SK-N-SH (cell line): ENCODE data around the gene MAP3K1. TPM values are rescaled to one million over a fixed set of nuclear protein-coding genes. Genes with fewer than 3 reads are reported as not detected.

Experiments
- CTCF ChIA-PET: fragments of 300-600, 350-600 bp; formaldehyde crosslinking; extraction: SDS; loops from one replicate; lab custom pipeline; 2021; lab: Yijun Ruan, JAX
- POLR2A ChIA-PET: fragments of 350-600 bp; sonication (Branson Sonifier 250); formaldehyde crosslinking; extraction: SDS; loops from one replicate; lab custom pipeline; 2020; ENCODE audit warnings: antibody characterized with exemption, inconsistent platforms; lab: Yijun Ruan, JAX
- DNase-seq: peaks from one replicate; pipeline ENCODE4 v3.0.0; 2012
- H2AFZ ChIP-seq: fragments of 200-600 bp; sonication (generic); 2 replicates; pipeline ENCODE4 v1.8.1; 2016; ENCODE audit warnings: antibody characterized with exemption, mild to moderate bottlenecking, low read depth
- H3F3A ChIP-seq: fragments of 200-600 bp; sonication (generic); replicated peaks from 2 replicates; pipeline ENCODE3; 2016; ENCODE audit warnings: antibody characterized with exemption, mild to moderate bottlenecking; ENCODE audit not compliant: insufficient read depth
- H3K27ac ChIP-seq, 2 experiments: fragments of 200-500 bp in 1 of 2; fragments of 200-600 bp in 1 of 2; sonication (Bioruptor generic) in 1 of 2; sonication (generic), shearing (Covaris generic) in 1 of 2; 2 replicates each; pipeline versions ENCODE4 v1.5.1 to v1.6.1; 2014 to 2016; ENCODE audit warnings: low read depth in 2 of 2, inconsistent platforms in 1 of 2, low read length in 1 of 2, mild to moderate bottlenecking in 1 of 2, mixed read lengths in 1 of 2
- H3K27me3 ChIP-seq: fragments of 200-600 bp; sonication (generic), shearing (Covaris generic); 2 replicates; pipeline ENCODE4 v1.6.1; 2016; ENCODE audit warnings: mixed run types; ENCODE audit not compliant: insufficient read depth
- H3K36me3 ChIP-seq, 2 experiments: fragments of 200-500 bp in 1 of 2; fragments of 200-600 bp in 1 of 2; sonication (Bioruptor generic) in 1 of 2; sonication (generic) in 1 of 2; replicated peaks in 1 of 2; 2 replicates each; pipeline versions ENCODE3 to v1.5.1; 2014 to 2016; ENCODE audit warnings: low read length in 1 of 2, mild to moderate bottlenecking in 1 of 2; ENCODE audit not compliant: insufficient read depth in 2 of 2, control insufficient read depth in 1 of 2
- H3K4me1 ChIP-seq, 2 experiments: fragments of 200-500 bp in 1 of 2; fragments of 200-600 bp in 1 of 2; sonication (Bioruptor generic) in 1 of 2; sonication (generic), shearing (Covaris generic) in 1 of 2; 2 replicates each; pipeline versions ENCODE4 v1.5.1 to v1.6.1; 2014 to 2016; ENCODE audit warnings: low read depth in 1 of 2, low read length in 1 of 2, mixed run types in 1 of 2; ENCODE audit not compliant: insufficient read depth in 2 of 2, control insufficient read depth in 1 of 2
- H3K4me2 ChIP-seq: fragments of 200-600 bp; sonication (generic), shearing (Covaris generic); 2 replicates; pipeline ENCODE4 v1.6.1; 2017; ENCODE audit warnings: mixed run types
- H3K4me3 ChIP-seq, 2 experiments: fragments of 200-500 bp in 1 of 2; fragments of 200-600 bp in 1 of 2; sonication (Bioruptor generic) in 1 of 2; sonication (generic), shearing (Covaris generic) in 1 of 2; 2 replicates each; pipeline versions ENCODE4 v1.5.1 to v1.8.1; 2014 to 2016; ENCODE audit warnings: low read depth in 2 of 2, inconsistent platforms in 1 of 2, low read length in 1 of 2, mild to moderate bottlenecking in 1 of 2, mixed read lengths in 1 of 2, moderate library complexity in 1 of 2
- H3K79me2 ChIP-seq: fragments of 200-600 bp; sonication (generic); 2 replicates; pipeline ENCODE4 v1.8.1; 2017; ENCODE audit warnings: mild to moderate bottlenecking; ENCODE audit not compliant: insufficient read depth
- H3K9ac ChIP-seq: fragments of 200-600 bp; sonication (generic); 2 replicates; pipeline ENCODE4 v1.6.1; 2017; ENCODE audit warnings: mixed run types
- H3K9me2 ChIP-seq: fragments of 200-600 bp; sonication (generic); 2 replicates; pipeline ENCODE4 v1.6.1; 2017; ENCODE audit warnings: mixed run types
- H3K9me3 ChIP-seq: fragments of 200-600 bp; sonication (generic); 2 replicates; pipeline ENCODE4 v1.6.1; 2017; ENCODE audit warnings: mixed run types, mild to moderate bottlenecking, moderate library complexity
- H4K20me1 ChIP-seq: fragments of 200-600 bp; sonication (generic); 2 replicates; pipeline ENCODE4 v1.6.1; 2017; ENCODE audit warnings: mild to moderate bottlenecking, mixed run types; ENCODE audit not compliant: insufficient read depth
- CHD2 ChIP-seq: fragments of 150-350 bp; IDR thresholded peaks from 2 replicates; pipeline ENCODE4 v1.6.1; 2018; ENCODE audit warnings: low read length; ENCODE audit not compliant: partially characterized antibody
- CTCF ChIP-seq: fragments of 200-600 bp; sonication (generic); IDR thresholded peaks from 2 replicates; pipeline ENCODE4 v1.6.1; 2017; ENCODE audit warnings: antibody characterized with exemption, mild to moderate bottlenecking, moderate library complexity
- ELF1 ChIP-seq: IDR thresholded peaks from 2 replicates; pipeline ENCODE4 v1.4.0; 2012
- EZH2phosphoT487 ChIP-seq: fragments of 200-600 bp; sonication (generic); IDR thresholded peaks from 2 replicates; pipeline ENCODE4 v1.6.1; 2017; ENCODE audit warnings: low read depth, mixed run types, mild to moderate bottlenecking, antibody characterized with exemption, moderate library complexity, borderline replicate concordance
- FOXJ3 ChIP-seq: sonication (generic); formaldehyde crosslinking; IDR thresholded peaks from 2 replicates; pipeline ENCODE4 v1.5.1; 2020; ENCODE audit warnings: mild to moderate bottlenecking, missing genetic modification reagents
- GABPA ChIP-seq: IDR thresholded peaks from 2 replicates; pipeline ENCODE4 v1.4.0; 2012; ENCODE audit warnings: low read depth, mild to moderate bottlenecking
- IRF3 ChIP-seq: fragments of 150-350 bp; IDR thresholded peaks from 2 replicates; pipeline ENCODE4 v1.6.1; 2016; ENCODE audit warnings: mild to moderate bottlenecking, low read depth, low read length
- MEF2A ChIP-seq: IDR thresholded peaks from 2 replicates; pipeline ENCODE4 v1.4.0; 2012; ENCODE audit warnings: low read depth, borderline replicate concordance
- NRF1 ChIP-seq: IDR thresholded peaks from 2 replicates; pipeline ENCODE4 v1.6.1; 2012; ENCODE audit warnings: low read depth, mild to moderate bottlenecking, low read length
- PBX3 ChIP-seq: IDR thresholded peaks from 2 replicates; pipeline ENCODE4; 2012
- POLR2AphosphoS5 ChIP-seq: IDR thresholded peaks from 2 replicates; pipeline ENCODE4 v1.6.1; 2012; ENCODE audit warnings: low read depth, low read length
- RCOR1 ChIP-seq: fragments of 150-350 bp; IDR thresholded peaks from 2 replicates; pipeline ENCODE4 v1.6.1; 2017; ENCODE audit warnings: antibody characterized with exemption, low read length
- ZBTB33 ChIP-seq: IDR thresholded peaks from 2 replicates; pipeline ENCODE4 v1.4.0; 2012; ENCODE audit warnings: low read depth, borderline replicate concordance
- WGBS: methylation state at CpG from one replicate; pipeline ENCODE4 v1.1.6; 2017; ENCODE audit warnings: low lambda C conversion rate; 5-methylcytosine and 5-hydroxymethylcytosine counted together
- polyA plus RNA-seq, 3 experiments: library from polyadenylated mRNA; depleted of rRNA; stranded (reverse); fragments of >200 nt; gene quantifications; 2 replicates each; pipeline ENCODE4 v1.2.3, GENCODE V29; 2012
- TF ChIP-seq, protein P1 (sequence below): IDR thresholded peaks from 2 replicates; pipeline ENCODE4 v1.4.0; 2012; ENCODE audit warnings: low read depth, borderline replicate concordance

Gene MAP3K1
- polyA plus RNA-seq, 1 of the 3 experiments (the other 2 are of a cell fraction) = 2.2 TPM

- TF ChIP-seq ZBTB33 (no peak), ELF1 (no peak), NRF1 (no peak), MEF2A (no peak), POLR2AphosphoS5 (no peak), CHD2 (no peak)
Observed at GRCh38 chr5:56816546-56817081, 1.3 kb downstream of the MAP3K1 start (continued).

DNA sequence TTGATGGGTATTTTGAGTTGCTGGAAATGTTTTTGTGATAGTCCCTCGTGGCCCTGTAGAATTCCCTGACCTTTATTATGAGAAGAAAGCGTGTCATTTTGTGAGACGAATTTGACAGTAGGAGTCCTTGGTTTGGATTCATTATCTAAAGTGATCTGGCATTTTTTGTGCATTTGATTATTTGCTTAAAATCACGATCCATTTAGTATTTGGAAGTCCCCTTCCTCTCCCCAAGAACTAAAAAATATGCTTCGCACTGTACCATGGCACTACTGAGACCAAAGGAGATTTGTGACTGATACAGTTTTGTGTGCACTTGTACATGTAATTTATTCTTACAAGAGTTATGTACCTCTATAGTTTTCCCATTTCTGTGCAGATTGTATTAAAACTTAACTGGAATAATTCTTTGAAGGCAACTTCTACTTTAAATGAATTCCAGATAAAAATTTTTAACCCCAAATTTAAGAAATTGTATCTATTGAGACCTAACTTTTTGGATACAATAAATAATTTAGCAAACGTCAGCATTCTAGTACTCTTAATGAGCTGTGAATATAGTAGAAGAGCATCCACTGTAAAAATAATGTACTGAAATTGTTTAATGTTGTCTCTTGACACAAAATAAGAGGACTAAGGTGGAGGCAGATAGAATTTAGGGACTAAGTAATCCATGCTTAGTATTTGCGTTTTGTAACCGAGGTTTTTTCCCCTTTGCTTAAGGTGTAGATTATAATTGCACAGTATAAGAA, 2.1 kb downstream of the MAP3K1 start:
- peak overlapping the region; percentile 68; the same call in 1 of the 2 replicates for H2AFZ ChIP-seq
- H3K27me3 ChIP-seq = no peaks in the 10 kb centered on the region
- H3K9me3 ChIP-seq = no peaks in the 10 kb centered on the region
- H3K79me2 ChIP-seq = peaks cover 67% of the 10 kb centered on the region
- peaks cover 0 to 11% of the 10 kb centered on the region in 2 experiments for H3K36me3 ChIP-seq
- peaks cover 16% of the 10 kb centered on the region for H3F3A ChIP-seq
- H4K20me1 ChIP-seq = peaks cover 3% of the 10 kb centered on the region; the same call in 1 of the 2 replicates
- no peak for TF ChIP-seq IRF3
- TF ChIP-seq POLR2AphosphoS5 = no peak
- no peak for TF ChIP-seq EZH2phosphoT487
- TF ChIP-seq, protein P1, sequence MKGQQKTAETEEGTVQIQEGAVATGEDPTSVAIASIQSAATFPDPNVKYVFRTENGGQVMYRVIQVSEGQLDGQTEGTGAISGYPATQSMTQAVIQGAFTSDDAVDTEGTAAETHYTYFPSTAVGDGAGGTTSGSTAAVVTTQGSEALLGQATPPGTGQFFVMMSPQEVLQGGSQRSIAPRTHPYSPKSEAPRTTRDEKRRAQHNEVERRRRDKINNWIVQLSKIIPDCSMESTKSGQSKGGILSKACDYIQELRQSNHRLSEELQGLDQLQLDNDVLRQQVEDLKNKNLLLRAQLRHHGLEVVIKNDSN = no peak
- no peak for TF ChIP-seq MEF2A
- no peak for TF ChIP-seq CTCF
- TF ChIP-seq ELF1 = no peak
- no peak for TF ChIP-seq PBX3
- no peak for TF ChIP-seq CHD2
- no peak for TF ChIP-seq GABPA
- TF ChIP-seq RCOR1 = no peak
- no peak for TF ChIP-seq FOXJ3 (CRISPR knock-in tag)
- H3K27ac ChIP-seq = peak overlapping the region; percentile 77 to 96
- 23% methylated on average over 8 of the region's 8 CpGs for WGBS
- H3K4me3 ChIP-seq = peak overlapping the region; percentile 91 to 93
- POLR2A ChIA-PET = interaction anchor here (1.0 kb wide), 1 partner anchor 53 kb away, joined by 3 read pairs; no protein-coding TSS in a partner anchor
- no peaks in the 10 kb centered on the region for H3K9me2 ChIP-seq
- DNase-seq = no peak
- peak overlapping the region; percentile 73 for H3K9ac ChIP-seq
- H3K4me1 ChIP-seq = peaks cover 6 to 20% of the 10 kb centered on the region in 2 experiments; a peak in 3 of 4 replicates
- peak overlapping the region; percentile 80 for H3K4me2 ChIP-seq
- CTCF ChIA-PET = interaction anchor here (1.3 to 4.8 kb wide), 3 partner anchors 100 to 547 kb away, joined by 3 to 27 read pairs (median 4); no protein-coding TSS in a partner anchor
